K562 (cell line): ENCODE measurements around the gene MAGEB4. TPM values are rescaled to one million over a fixed set of nuclear protein-coding genes. Genes with fewer than 3 reads are reported as not detected.

ENCODE experiments used
- ARNT ChIP-seq, 2 experiments: fragments of 450-650 bp; IDR thresholded peaks; 2 replicates each; pipeline ENCODE4 v1.6.1; 2016; ENCODE audit warnings: mild to moderate bottlenecking in 1 of 2
- ATF7 ChIP-seq: fragments of 450-650 bp; IDR thresholded peaks from 2 replicates; pipeline ENCODE4 v1.7.1; 2014; ENCODE audit warnings: mild to moderate bottlenecking, moderate library complexity
- BRD4 ChIP-seq: fragments of 200-600 bp; sonication (generic); IDR thresholded peaks from 2 replicates; pipeline ENCODE4 v1.6.1; 2017; ENCODE audit warnings: inconsistent platforms
- CGGBP1 ChIP-seq: fragments of 250-450 bp; sonication (Bioruptor Pico); IDR thresholded peaks from 2 replicates; pipeline ENCODE4 v1.9.0; 2021; ENCODE audit warnings: mild to moderate bottlenecking
- CHD4 ChIP-seq: fragments of 200-600 bp; sonication (generic); IDR thresholded peaks from 3 replicates; pipeline ENCODE4 v1.6.1; 2012; ENCODE audit warnings: low read depth, mild to moderate bottlenecking, mixed read lengths, low read length, inconsistent platforms; ENCODE audit not compliant: insufficient read depth, insufficient replicate concordance, poor library complexity, severe bottlenecking
- E2F1 ChIP-seq: sonication (generic); formaldehyde crosslinking; IDR thresholded peaks from 2 replicates; pipeline ENCODE4 v1.8.1; 2023; ENCODE audit warnings: mild to moderate bottlenecking, missing genetic modification reagents, moderate library complexity
- ETV6 ChIP-seq, 3 experiments: fragments of 150-350 bp in 1 of 3; sonication (generic) in 1 of 3; formaldehyde crosslinking in 1 of 3; IDR thresholded peaks; 2 replicates each; pipeline versions ENCODE4 v1.6.1 to v1.8.0; 2014 to 2022; ENCODE audit warnings: borderline replicate concordance in 2 of 3, low read depth in 2 of 3, antibody characterized with exemption in 1 of 3, low read length in 1 of 3, mild to moderate bottlenecking in 1 of 3, missing genetic modification reagents in 1 of 3
- FUS ChIP-seq: fragments of 200-400 bp; formaldehyde crosslinking; optimal IDR thresholded peaks from 2 replicates; pipeline ENCODE3; 2017; ENCODE audit warnings: low read depth, low read length
- IRF2 ChIP-seq: sonication (generic); formaldehyde crosslinking; IDR thresholded peaks from 2 replicates; pipeline ENCODE4 v1.8.1; 2022; ENCODE audit warnings: mild to moderate bottlenecking, missing genetic modification reagents
- JUN ChIP-seq, 2 experiments: sonication (generic) in 1 of 2; formaldehyde crosslinking in 1 of 2; IDR thresholded peaks; 2 replicates each; pipeline versions ENCODE4 v1.6.1 to v1.8.0; 2012 to 2022; ENCODE audit warnings: borderline replicate concordance in 2 of 2, mild to moderate bottlenecking in 2 of 2, improper control_type of control experiment in 1 of 2, low read depth in 1 of 2, low read length in 1 of 2, missing genetic modification reagents in 1 of 2
- MAFK ChIP-seq: IDR thresholded peaks from 2 replicates; pipeline ENCODE4 v1.6.1; 2011; ENCODE audit warnings: low read length, improper control_type of control experiment
- NONO ChIP-seq, 2 experiments: fragments of 200-400 bp in 1 of 2; fragments of 450-650 bp in 1 of 2; formaldehyde crosslinking in 1 of 2; IDR thresholded peaks; 2 replicates each; pipeline ENCODE4 v1.6.1; 2017; ENCODE audit warnings: low read depth in 2 of 2, mild to moderate bottlenecking in 2 of 2, moderate library complexity in 2 of 2, low read length in 1 of 2
- NR1H2 ChIP-seq: sonication (generic); formaldehyde crosslinking; IDR thresholded peaks from 2 replicates; pipeline ENCODE4 v1.4.0; 2020; ENCODE audit warnings: mild to moderate bottlenecking, missing genetic modification reagents
- POLR2A ChIP-seq: fragments of 450-650 bp; conservative IDR thresholded peaks from 2 replicates; pipeline ENCODE4 v1.6.1; 2016
- SRSF1 ChIP-seq: fragments of 200-400 bp; formaldehyde crosslinking; IDR thresholded peaks from 2 replicates; pipeline ENCODE4 v1.6.1; 2017; ENCODE audit warnings: mild to moderate bottlenecking, low read depth, low read length, moderate library complexity
- TEAD4 ChIP-seq, 2 experiments: sonication (generic) in 1 of 2; formaldehyde crosslinking in 1 of 2; IDR thresholded peaks; 2 replicates each; pipeline versions ENCODE4 v1.6.1 to v1.8.0; 2012 to 2022; ENCODE audit warnings: borderline replicate concordance in 1 of 2, inconsistent platforms in 1 of 2, low read length in 1 of 2, mild to moderate bottlenecking in 1 of 2, missing genetic modification reagents in 1 of 2
- ZNF12 ChIP-seq: sonication (generic); formaldehyde crosslinking; IDR thresholded peaks from 2 replicates; pipeline ENCODE4 v1.4.0; 2020; ENCODE audit warnings: mild to moderate bottlenecking, missing genetic modification reagents
- ZNF232 ChIP-seq: sonication (generic); formaldehyde crosslinking; IDR thresholded peaks from 2 replicates; pipeline ENCODE4 v1.8.0; 2022; ENCODE audit warnings: mild to moderate bottlenecking, missing genetic modification reagents
- ZNF444 ChIP-seq: fragments of 250-450 bp; sonication (Bioruptor Pico); IDR thresholded peaks from 2 replicates; pipeline ENCODE4 v1.4.0; 2020; ENCODE audit warnings: mild to moderate bottlenecking, moderate library complexity
- ZNF764 ChIP-seq: fragments of 250-450 bp; sonication (Bioruptor Pico); IDR thresholded peaks from 2 replicates; pipeline ENCODE4 v1.4.0; 2020; ENCODE audit warnings: low read depth, mild to moderate bottlenecking, moderate library complexity
- ZNF766 ChIP-seq: fragments of 200-800 bp; sonication (Bioruptor generic); conservative IDR thresholded peaks from 2 replicates; pipeline ENCODE4 v1.6.1; 2016; ENCODE audit warnings: missing genetic modification characterization, missing compliant biosample characterization
- polyA plus RNA-seq, 8 experiments: library from polyadenylated mRNA; depleted of rRNA in 4 of 8; stranded (reverse) in 5 of 8; unstranded in 3 of 8; fragments of >200 nt; fragmentation: Nextera tagmentation in 2 of 8; fragmentation: Illumina TruSeq in 1 of 8; extraction: Ambion mirVana in 2 of 8; extraction: Trizol in 1 of 8; gene quantifications; 2 replicates each; pipeline versions ENCODE4 v1.2.1 to v1.2.3, GENCODE V29; 2011 to 2014; ENCODE audit warnings: inconsistent platforms in 1 of 8, missing spikeins in 1 of 8
- total RNA-seq, 7 experiments: library from RNA; depleted of rRNA in 6 of 7; stranded (reverse); fragments of >200 nt in 6 of 7; fragmentation: Illumina TruSeq in 2 of 7; extraction: Trizol in 2 of 7; gene quantifications; 2 replicates each; pipeline versions ENCODE4 v1.2.1 to v1.2.3, GENCODE V29; 2011 to 2021; ENCODE audit warnings: low replicate concordance in 1 of 7
- TF ChIP-seq, protein P1 (sequence below): fragments of 250-450 bp; sonication (Bioruptor Pico); IDR thresholded peaks from 2 replicates; pipeline ENCODE4 v1.5.1; 2021; ENCODE audit warnings: mild to moderate bottlenecking
- TF ChIP-seq, protein P2 (sequence below): fragments of 250-450 bp; sonication (Bioruptor Pico); IDR thresholded peaks from 2 replicates; pipeline ENCODE4 v1.8.0; 2021; ENCODE audit warnings: mild to moderate bottlenecking, moderate library complexity

The MAGEB4 gene
- total and polyA plus RNA-seq, 9 of the 15 experiments (the other 6 are each of a cell fraction or from before 2014, with no cell fraction given) = 0.04 to 0.09 (median 0.06) TPM; not detected in 6

- TF ChIP-seq, protein P1, sequence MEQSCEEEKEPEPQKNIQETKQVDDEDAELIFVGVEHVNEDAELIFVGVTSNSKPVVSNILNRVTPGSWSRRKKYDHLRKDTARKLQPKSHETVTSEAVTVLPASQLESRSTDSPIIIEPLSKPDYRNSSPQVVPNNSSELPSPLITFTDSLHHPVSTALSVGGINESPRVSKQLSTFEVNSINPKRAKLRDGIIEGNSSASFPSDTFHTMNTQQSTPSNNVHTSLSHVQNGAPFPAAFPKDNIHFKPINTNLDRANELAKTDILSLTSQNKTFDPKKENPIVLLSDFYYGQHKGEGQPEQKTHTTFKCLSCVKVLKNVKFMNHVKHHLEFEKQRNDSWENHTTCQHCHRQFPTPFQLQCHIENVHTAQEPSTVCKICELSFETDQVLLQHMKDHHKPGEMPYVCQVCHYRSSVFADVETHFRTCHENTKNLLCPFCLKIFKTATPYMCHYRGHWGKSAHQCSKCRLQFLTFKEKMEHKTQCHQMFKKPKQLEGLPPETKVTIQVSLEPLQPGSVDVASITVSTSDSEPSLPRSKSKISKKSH (CRISPR knock-in tag) = no peak
- TF ChIP-seq TEAD4 (IDR thresholded peaks at IDR 0.05; ENCODE audit: low read length) (peak; percentile 33; the same call in 1 of the 2 replicates), TEAD4 (CRISPR knock-in tag; IDR thresholded peaks at IDR 0.05; ENCODE audit: borderline replicate concordance) (no peak), CGGBP1 (CRISPR knock-in tag) (no peak), BRD4 (no peak; the same call in 1 of the 2 replicates), CHD4 (no peak), ATF7 (peak; percentile 85), ZNF232 (no peak), ZNF444 (CRISPR knock-in tag) (no peak), POLR2A (peak; percentile 74), ZNF12 (no peak), FUS (no peak), ARNT (IDR thresholded peaks at IDR 0.05) (no peak), IRF2 (no peak), MAFK (no peak), ZNF766 (CRISPR knock-in tag) (no peak), ETV6 (IDR thresholded peaks at IDR 0.05; ENCODE audit: borderline replicate concordance in 1 of 2, low read depth in 2 of 2, low read length in 1 of 2) (peak in 1 of 2 experiments; percentile 45; a peak in 1 of 4 replicates), ETV6 (CRISPR knock-in tag; IDR thresholded peaks at IDR 0.05; ENCODE audit: borderline replicate concordance) (no peak), ZNF764 (CRISPR knock-in tag) (no peak), JUN (IDR thresholded peaks at IDR 0.05; ENCODE audit: borderline replicate concordance, low read depth, low read length) (peak; percentile 87), JUN (CRISPR knock-in tag; IDR thresholded peaks at IDR 0.05; ENCODE audit: borderline replicate concordance) (no peak), SRSF1 (no peak), NONO (IDR thresholded peaks at IDR 0.05; ENCODE audit: low read depth in 2 of 2, low read length in 1 of 2) (no peak), NR1H2 (no peak), E2F1 (no peak)
- TF ChIP-seq, protein P2, sequence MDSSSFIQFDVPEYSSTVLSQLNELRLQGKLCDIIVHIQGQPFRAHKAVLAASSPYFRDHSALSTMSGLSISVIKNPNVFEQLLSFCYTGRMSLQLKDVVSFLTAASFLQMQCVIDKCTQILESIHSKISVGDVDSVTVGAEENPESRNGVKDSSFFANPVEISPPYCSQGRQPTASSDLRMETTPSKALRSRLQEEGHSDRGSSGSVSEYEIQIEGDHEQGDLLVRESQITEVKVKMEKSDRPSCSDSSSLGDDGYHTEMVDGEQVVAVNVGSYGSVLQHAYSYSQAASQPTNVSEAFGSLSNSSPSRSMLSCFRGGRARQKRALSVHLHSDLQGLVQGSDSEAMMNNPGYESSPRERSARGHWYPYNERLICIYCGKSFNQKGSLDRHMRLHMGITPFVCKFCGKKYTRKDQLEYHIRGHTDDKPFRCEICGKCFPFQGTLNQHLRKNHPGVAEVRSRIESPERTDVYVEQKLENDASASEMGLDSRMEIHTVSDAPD = no peak
These were observed 26.4 kb upstream of the MAGEB4 start, which contains the start of gene MAGEB2 (continued) for GRCh38 chrX:30215357-30215843.
